ENCODE measurements around the gene STX8.

Gene STX8

GRCh38 chr17:9218911-9219310 is 356.7 kb downstream of the STX8 start:
- H3K4me1 Mint-ChIP-seq = no peaks in the 10 kb centered on the region
- H3K9me3 Mint-ChIP-seq = peaks cover 17 to 24% of the 10 kb centered on the region in 2 donors
- no peak overlapping the region for H3K27ac Mint-ChIP-seq
- DNase-seq = no peak
- H3K4me3 Mint-ChIP-seq = no peak overlapping the region
- ATAC-seq = no peak
- H3K27me3 Mint-ChIP-seq = no peaks in the 10 kb centered on the region

GRCh38 chr17:9218064-9218635 is 357.5 kb downstream of the STX8 start:
- Mint-ChIP-seq H3K9me3 (peaks cover 17 to 24% of the 10 kb centered on the region in 2 donors), H3K27me3 (no peaks in the 10 kb centered on the region), H3K27ac (no peak overlapping the region), H3K4me1 (no peaks in the 10 kb centered on the region), H3K4me3 (no peak overlapping the region)
- DNase-seq (no peak), ATAC-seq (no peak)

- Mint-ChIP-seq H3K4me3 (no peak overlapping the region), H3K27ac (no peak overlapping the region), H3K9me3 (peaks cover 17 to 24% of the 10 kb centered on the region in 2 donors), H3K4me1 (no peaks in the 10 kb centered on the region), H3K27me3 (no peaks in the 10 kb centered on the region)
- ATAC-seq (no peak), DNase-seq (no peak)
Measured at GRCh38 chr17:9217151-9218056, 358.2 kb downstream of the STX8 start.

GRCh38 chr17:9215465-9215864 is 360.2 kb downstream of the STX8 start:
- Mint-ChIP-seq H3K4me1 (no peaks in the 10 kb centered on the region), H3K27me3 (no peaks in the 10 kb centered on the region), H3K27ac (no peak overlapping the region), H3K9me3 (peaks cover 17 to 24% of the 10 kb centered on the region in 2 donors), H3K4me3 (no peak overlapping the region)
- ATAC-seq = no peak
- DNase-seq = no peak

GRCh38 chr17:9213303-9213640 is 362.3 kb downstream of the STX8 start:
- peaks cover 17 to 24% of the 10 kb centered on the region in 2 donors for H3K9me3 Mint-ChIP-seq
- H3K4me1 Mint-ChIP-seq = no peaks in the 10 kb centered on the region
- no peaks in the 10 kb centered on the region for H3K27me3 Mint-ChIP-seq
- H3K4me3 Mint-ChIP-seq = no peak overlapping the region
- H3K27ac Mint-ChIP-seq = no peak overlapping the region
- DNase-seq (no peak), ATAC-seq (no peak)

- H3K9me3 Mint-ChIP-seq = peaks cover 17 to 24% of the 10 kb centered on the region in 2 donors
- H3K27me3 Mint-ChIP-seq = no peaks in the 10 kb centered on the region
- H3K4me1 Mint-ChIP-seq = no peaks in the 10 kb centered on the region
- no peak overlapping the region for H3K27ac Mint-ChIP-seq
- H3K4me3 Mint-ChIP-seq = no peak overlapping the region
- ATAC-seq = no peak
- DNase-seq = no peak
Measured at GRCh38 chr17:9212376-9213302, 363.0 kb downstream of the STX8 start.

- ATAC-seq (no peak), DNase-seq (no peak)
- no peak overlapping the region for H3K27ac Mint-ChIP-seq
- no peaks in the 10 kb centered on the region for H3K4me1 Mint-ChIP-seq
- H3K9me3 Mint-ChIP-seq = peaks cover 12 to 14% of the 10 kb centered on the region in 2 donors
- H3K4me3 Mint-ChIP-seq = no peak overlapping the region
- H3K27me3 Mint-ChIP-seq = no peaks in the 10 kb centered on the region
Measured at GRCh38 chr17:9211133-9211765, 364.4 kb downstream of the STX8 start.

- DNase-seq (no peak), ATAC-seq (no peak)
- peak overlapping the region in 1 of 2 donors; percentile 94 for H3K27ac Mint-ChIP-seq
- H3K4me3 Mint-ChIP-seq = no peak overlapping the region
- H3K27me3 Mint-ChIP-seq = peaks cover 11% of the 10 kb centered on the region
- peaks cover 0 to under 1% of the 10 kb centered on the region in 2 donors for H3K9me3 Mint-ChIP-seq
- H3K4me1 Mint-ChIP-seq = peaks cover 2% of the 10 kb centered on the region
Measured at GRCh38 chr17:9209781-9210370, 365.7 kb downstream of the STX8 start.

- DNase-seq = no peak
- Mint-ChIP-seq H3K4me1 (peaks cover 4% of the 10 kb centered on the region), H3K27me3 (peaks cover 16% of the 10 kb centered on the region), H3K9me3 (no peaks in the 10 kb centered on the region), H3K27ac (no peak overlapping the region), H3K4me3 (no peak overlapping the region)
- no peak for ATAC-seq
Measured at GRCh38 chr17:9209347-9209746, 366.3 kb downstream of the STX8 start.

GRCh38 chr17:9208381-9209105 is 367.1 kb downstream of the STX8 start:
- no peaks in the 10 kb centered on the region for H3K9me3 Mint-ChIP-seq
- H3K4me3 Mint-ChIP-seq = no peak overlapping the region
- DNase-seq (no peak), ATAC-seq (no peak)
- H3K27ac Mint-ChIP-seq = no peak overlapping the region
- peaks cover 4% of the 10 kb centered on the region for H3K4me1 Mint-ChIP-seq
- peaks cover 24% of the 10 kb centered on the region for H3K27me3 Mint-ChIP-seq

- ATAC-seq = no peak
- Mint-ChIP-seq H3K4me3 (no peak overlapping the region), H3K27me3 (peaks cover 27% of the 10 kb centered on the region)
Measured at GRCh38 chr17:9206741-9207332, 368.8 kb downstream of the STX8 start.

GRCh38 chr17:9206410-9206703 is 369.3 kb downstream of the STX8 start:
- Mint-ChIP-seq H3K27me3 (peaks cover 27% of the 10 kb centered on the region), H3K27ac (no peak overlapping the region), H3K9me3 (no peaks in the 10 kb centered on the region), H3K4me3 (no peak overlapping the region), H3K4me1 (peaks cover 10% of the 10 kb centered on the region)
- ATAC-seq = no peak
- DNase-seq = no peak

More at GRCh38 chr17:9206741-9207332, 368.8 kb downstream of the STX8 start:
- DNase-seq = no peak
- H3K9me3 Mint-ChIP-seq = no peaks in the 10 kb centered on the region
- H3K27ac Mint-ChIP-seq = no peak overlapping the region
- peaks cover 10% of the 10 kb centered on the region for H3K4me1 Mint-ChIP-seq

GRCh38 chr17:9205520-9206409 is 369.9 kb downstream of the STX8 start:
- no peak overlapping the region for H3K27ac Mint-ChIP-seq
- H3K4me1 Mint-ChIP-seq = peaks cover 10% of the 10 kb centered on the region
- ATAC-seq (no peak), DNase-seq (no peak)
- no peaks in the 10 kb centered on the region for H3K9me3 Mint-ChIP-seq
- H3K27me3 Mint-ChIP-seq = peaks cover 27% of the 10 kb centered on the region
- H3K4me3 Mint-ChIP-seq = no peak overlapping the region
